ENCODE measurements around the gene MYO1A.
"Not testable (repeated sequence)": the region's sequence is repeated elsewhere in the genome, so short reads cannot be mapped to it uniquely, and the experiment has no call there.

Gene MYO1A

DNA sequence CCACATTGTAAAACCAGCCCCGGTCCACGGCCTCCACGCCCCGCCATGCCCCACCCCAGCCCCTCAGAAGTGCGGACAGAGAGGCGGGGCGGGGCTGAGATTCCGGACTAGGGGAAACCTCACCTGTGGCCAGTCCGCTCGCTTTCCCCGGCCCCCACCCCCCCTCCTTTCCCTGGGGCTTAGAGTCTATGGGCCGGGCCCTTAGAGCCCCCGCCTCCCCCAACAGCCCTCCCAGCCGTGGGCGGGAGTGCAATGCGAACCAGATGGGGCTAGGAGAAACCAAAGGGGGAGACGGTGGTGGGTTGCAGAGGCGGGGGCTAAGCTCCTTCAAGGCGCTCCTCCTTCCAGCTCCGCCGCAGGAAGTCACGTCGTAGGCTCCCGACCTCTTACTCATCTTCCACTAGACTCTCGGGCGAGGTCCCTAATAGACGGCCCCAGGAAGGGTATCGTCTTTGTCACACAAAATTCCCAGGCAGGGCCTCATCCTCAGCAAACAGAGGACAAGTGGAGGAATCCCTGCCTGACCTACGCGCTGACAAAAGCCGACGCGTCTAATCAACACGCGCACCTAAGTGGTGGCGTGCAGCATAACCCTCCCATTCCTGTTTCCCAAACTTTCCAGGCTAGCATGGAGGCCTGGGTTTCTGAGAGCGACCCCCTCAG is 37.9 kb upstream of the MYO1A start:
- DNase-seq (ENCODE audit: low read depth in 1 of 2, low spot score in 1 of 2) = peak; percentile 41 to 64

- peak; percentile 83 to 89 for DNase-seq (ENCODE audit: low read depth in 1 of 2, low spot score in 1 of 2)
These were observed 37.2 kb upstream of the MYO1A start for GRCh38 chr12:57087010-57087690.

DNA sequence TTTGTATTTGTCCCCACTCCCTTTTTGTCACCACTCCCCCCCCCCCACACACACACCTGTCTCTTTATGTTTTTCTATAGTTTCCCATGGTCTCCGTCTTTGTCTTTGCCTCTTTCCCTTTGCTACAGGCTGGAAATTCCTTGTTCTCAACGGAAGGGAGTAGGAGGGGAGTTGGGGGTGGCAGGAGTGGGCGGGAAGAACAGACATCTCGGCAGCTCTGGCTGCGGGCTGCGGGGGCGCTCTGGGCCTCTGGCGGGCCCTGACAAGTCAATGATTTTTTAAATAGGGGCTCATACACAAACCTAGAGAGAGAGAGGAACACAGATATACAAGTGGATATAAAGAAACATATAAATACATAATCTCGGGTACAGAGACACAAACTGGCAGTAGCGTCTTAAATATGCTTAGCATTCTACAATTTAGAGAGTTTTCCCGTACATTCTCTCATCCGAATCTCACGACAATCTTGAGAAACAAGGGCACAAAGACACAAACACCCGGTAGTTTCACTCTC is 36.6 kb upstream of the MYO1A start:
- DNase-seq (ENCODE audit: low read depth in 1 of 2, low spot score in 1 of 2) = peak in 1 of 2 donors; percentile 34

GRCh38 chr12:57085999-57086492 is 36.1 kb upstream of the MYO1A start:
- DNase-seq (ENCODE audit: low read depth in 1 of 2, low spot score in 1 of 2) = no peak

- no peak for DNase-seq (ENCODE audit: low read depth in 1 of 2, low spot score in 1 of 2)
These were observed 30.9 kb upstream of the MYO1A start for GRCh38 chr12:57080855-57081254.

GRCh38 chr12:57079821-57080220 is 29.9 kb upstream of the MYO1A start:
- no peak for DNase-seq (ENCODE audit: low read depth in 1 of 2, low spot score in 1 of 2)

- peak; percentile 83 to 91 for DNase-seq (ENCODE audit: low read depth in 1 of 2, low spot score in 1 of 2)
These were observed 28.8 kb upstream of the MYO1A start, which contains the start of gene NEMP1 for GRCh38 chr12:57078519-57079404. NEMP1 (minus strand) TSS chr12:57078791; CDS start chr12:57078745, 46 bp downstream.

- DNase-seq (ENCODE audit: low read depth in 1 of 2, low spot score in 1 of 2) = not testable (repeated sequence)
These were observed 23.9 kb upstream of the MYO1A start for GRCh38 chr12:57073566-57074450.

DNA sequence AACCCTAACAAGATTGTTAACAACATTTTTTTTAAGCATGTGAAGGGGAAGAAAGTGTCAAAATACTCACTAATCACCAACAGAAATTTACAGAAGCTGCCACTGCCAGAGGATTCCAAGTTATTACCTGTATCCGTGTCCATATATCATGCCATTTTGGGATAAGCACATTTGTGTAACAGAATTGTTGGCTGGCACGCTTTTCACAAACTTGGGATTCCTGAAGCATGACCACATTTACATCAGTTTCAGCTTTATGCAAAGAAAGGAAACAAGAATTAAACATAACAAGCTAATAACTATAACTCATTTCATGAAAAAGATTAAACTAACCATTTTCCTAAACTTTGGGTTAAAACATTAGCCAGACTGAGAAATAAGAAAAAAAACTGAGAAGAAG is 22.7 kb upstream of the MYO1A start:
- DNase-seq (ENCODE audit: low read depth in 1 of 2, low spot score in 1 of 2) = no peak

DNA sequence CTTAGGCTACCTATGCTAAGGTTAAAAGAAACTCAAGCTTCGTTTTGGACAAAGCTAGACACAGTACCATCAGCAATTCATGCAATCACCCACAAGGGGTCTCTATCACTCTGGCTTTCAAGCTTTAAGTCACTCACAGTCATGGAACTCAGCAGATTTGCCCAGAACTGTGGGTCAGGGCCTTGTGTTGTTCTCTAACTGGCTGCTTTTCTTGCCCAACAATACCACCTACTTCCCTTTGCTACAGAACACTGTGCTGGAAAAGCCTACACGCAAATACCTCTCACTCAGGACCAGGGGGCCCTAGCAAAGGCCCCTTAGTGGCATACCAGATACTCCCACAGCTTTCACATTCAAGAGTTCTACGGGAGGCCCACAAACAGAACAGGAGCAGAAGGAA is 19.6 kb upstream of the MYO1A start:
- DNase-seq (ENCODE audit: low read depth in 1 of 2, low spot score in 1 of 2) = peak in 1 of 2 donors; percentile 34

GRCh38 chr12:57066245-57066644 is 16.3 kb upstream of the MYO1A start:
- DNase-seq (ENCODE audit: low read depth in 1 of 2, low spot score in 1 of 2) = no peak

DNA sequence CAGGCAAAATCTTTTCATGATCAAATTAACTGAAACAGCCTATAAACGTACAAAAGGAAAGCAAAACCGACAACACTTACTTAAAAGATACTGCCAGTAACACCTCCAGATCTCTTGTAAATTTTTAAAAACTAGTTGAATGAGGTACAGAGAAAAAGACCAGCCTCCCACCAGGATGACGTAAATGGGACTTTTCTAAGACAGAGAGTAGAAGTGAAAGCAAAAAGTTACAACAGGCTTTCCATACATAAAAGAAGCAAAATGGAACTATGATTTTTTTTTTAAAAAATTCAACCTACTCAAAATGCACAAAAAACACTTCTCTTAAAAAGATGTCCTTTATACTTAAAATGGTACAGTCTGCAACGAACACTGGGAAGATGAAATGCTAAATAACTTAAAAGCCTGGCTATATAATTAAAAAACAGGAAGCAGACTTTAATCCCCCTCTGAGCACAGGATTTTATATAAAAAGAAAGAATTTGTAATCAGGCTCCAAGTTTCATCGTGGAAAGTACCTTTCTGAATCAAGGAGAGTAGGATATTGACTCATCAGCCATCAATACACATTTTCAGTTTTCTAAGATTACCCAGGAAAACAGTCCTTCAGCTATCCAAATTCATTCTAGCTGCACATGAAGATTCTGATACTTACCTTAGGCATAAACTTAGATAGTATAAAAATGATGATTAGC is 14.2 kb upstream of the MYO1A start:
- peak in 1 of 2 donors; percentile 17 for DNase-seq (ENCODE audit: low read depth in 1 of 2, low spot score in 1 of 2)

GRCh38 chr12:57058454-57058853 is 8.5 kb upstream of the MYO1A start:
- DNase-seq (ENCODE audit: low read depth in 1 of 2, low spot score in 1 of 2) = no peak

DNA sequence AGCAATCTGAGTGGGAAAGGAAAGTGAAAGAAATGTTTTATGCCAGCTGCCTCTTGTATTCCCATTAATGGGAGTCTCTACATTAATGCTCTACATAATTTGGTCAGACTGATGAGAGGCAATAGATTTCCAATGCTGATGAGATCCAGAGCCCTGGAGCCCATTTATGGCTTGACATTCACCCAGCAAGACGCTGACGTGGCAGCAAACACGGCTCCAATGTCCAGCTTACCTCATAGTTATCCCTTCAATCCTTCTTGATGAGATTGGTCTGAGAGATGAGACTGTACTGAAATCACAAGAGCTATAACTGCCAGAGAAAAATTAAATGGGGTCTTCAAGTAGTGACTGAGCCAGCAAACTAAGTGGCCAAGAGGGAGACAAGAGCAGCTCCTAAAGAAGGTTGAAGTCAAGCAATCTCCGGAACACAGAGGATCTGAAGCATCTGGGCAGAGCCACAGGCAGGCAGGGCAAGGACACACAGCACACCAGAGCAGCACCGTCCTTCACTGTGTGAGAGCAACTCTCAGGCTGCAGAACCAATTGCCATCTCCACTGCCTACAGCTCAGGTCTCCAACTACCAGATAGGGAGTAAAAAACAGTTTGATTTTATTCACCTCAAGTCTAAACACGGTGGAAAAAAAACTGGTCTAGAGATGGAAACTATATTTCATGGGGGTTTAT is 7.3 kb upstream of the MYO1A start:
- no peak for DNase-seq (ENCODE audit: low read depth in 1 of 2, low spot score in 1 of 2)

GRCh38 chr12:57055824-57056223 is 5.9 kb upstream of the MYO1A start:
- DNase-seq (ENCODE audit: low read depth in 1 of 2, low spot score in 1 of 2) = no peak

DNA sequence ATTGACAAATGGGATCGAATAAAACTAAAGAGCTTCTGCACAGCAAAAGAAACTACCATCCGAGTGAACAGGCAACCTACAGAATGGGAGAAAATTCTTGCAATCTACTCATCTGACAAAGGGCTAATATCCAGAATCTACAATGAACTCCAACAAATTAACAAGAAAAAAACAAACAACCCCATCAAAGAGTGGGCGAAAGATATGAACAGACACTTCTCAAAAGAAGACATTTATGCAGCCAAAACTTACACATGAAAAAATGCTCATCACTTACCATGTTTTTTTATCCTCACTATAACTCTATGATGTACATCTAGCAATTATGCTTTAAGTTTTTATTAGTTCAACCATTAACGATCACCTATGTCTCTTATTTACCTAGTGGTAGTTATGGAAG is 4.0 kb upstream of the MYO1A start:
- not testable (repeated sequence) for DNase-seq (ENCODE audit: low read depth in 1 of 2, low spot score in 1 of 2)

DNA sequence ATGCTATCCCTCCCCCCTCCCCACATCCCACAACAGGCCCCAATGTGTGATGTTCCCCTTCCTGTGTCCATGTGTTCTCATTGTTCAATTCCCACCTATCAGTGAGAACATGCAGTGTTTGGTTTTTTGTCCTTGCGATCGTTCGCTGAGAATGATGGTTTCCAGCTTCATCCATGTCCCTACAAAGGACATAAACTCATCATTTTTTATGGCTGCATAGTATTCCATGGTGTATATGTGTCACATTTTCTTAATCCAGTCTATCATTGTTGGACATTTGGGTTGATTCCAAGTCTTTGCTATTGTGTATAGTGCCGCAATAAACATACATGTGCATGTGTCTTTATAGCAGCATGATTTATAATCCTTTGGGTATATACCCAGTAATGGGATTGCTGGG is 3.2 kb upstream of the MYO1A start:
- DNase-seq (ENCODE audit: low read depth in 1 of 2, low spot score in 1 of 2) = not testable (repeated sequence)

GRCh38 chr12:57051011-57051410 is 1.1 kb upstream of the MYO1A start:
- no peak for DNase-seq (ENCODE audit: low read depth in 1 of 2, low spot score in 1 of 2)

GRCh38 chr12:57049119-57049446 is 846 bp downstream of the MYO1A start:
- DNase-seq (ENCODE audit: low read depth in 1 of 2, low spot score in 1 of 2) = no peak
